NB4 (cell line): ENCODE measurements around the gene C1orf87.

Source experiments
- MYC ChIP-seq: IDR thresholded peaks from 2 replicates; pipeline ENCODE4 v1.6.1; 2011; ENCODE audit warnings: low read depth, low read length
- POLR2A ChIP-seq: IDR thresholded peaks from 2 replicates; pipeline ENCODE4 v1.6.1; 2011; ENCODE audit warnings: mild to moderate bottlenecking; ENCODE audit not compliant: insufficient read length; ENCODE audit errors: extremely low read depth
- TF ChIP-seq, protein P1 (sequence below): IDR thresholded peaks from one replicate; pipeline ENCODE4 v1.5.1; 2012; ENCODE audit warnings: low read depth, low read length
- TF ChIP-seq, protein P2 (sequence below): IDR thresholded peaks from 2 replicates; pipeline ENCODE4 v1.6.1; 2011; ENCODE audit warnings: low read depth, low read length

- TF ChIP-seq, protein P1, sequence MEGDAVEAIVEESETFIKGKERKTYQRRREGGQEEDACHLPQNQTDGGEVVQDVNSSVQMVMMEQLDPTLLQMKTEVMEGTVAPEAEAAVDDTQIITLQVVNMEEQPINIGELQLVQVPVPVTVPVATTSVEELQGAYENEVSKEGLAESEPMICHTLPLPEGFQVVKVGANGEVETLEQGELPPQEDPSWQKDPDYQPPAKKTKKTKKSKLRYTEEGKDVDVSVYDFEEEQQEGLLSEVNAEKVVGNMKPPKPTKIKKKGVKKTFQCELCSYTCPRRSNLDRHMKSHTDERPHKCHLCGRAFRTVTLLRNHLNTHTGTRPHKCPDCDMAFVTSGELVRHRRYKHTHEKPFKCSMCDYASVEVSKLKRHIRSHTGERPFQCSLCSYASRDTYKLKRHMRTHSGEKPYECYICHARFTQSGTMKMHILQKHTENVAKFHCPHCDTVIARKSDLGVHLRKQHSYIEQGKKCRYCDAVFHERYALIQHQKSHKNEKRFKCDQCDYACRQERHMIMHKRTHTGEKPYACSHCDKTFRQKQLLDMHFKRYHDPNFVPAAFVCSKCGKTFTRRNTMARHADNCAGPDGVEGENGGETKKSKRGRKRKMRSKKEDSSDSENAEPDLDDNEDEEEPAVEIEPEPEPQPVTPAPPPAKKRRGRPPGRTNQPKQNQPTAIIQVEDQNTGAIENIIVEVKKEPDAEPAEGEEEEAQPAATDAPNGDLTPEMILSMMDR = no peak
- TF ChIP-seq POLR2A (no peak), MYC (no peak)
- TF ChIP-seq, protein P2, sequence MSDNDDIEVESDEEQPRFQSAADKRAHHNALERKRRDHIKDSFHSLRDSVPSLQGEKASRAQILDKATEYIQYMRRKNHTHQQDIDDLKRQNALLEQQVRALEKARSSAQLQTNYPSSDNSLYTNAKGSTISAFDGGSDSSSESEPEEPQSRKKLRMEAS = no peak
Measured at GRCh38 chr1:60113596-60113995, 40.0 kb upstream of the C1orf87 start.
